ENCODE data around the gene IL1RL1. TPM values are rescaled to one million over a fixed set of nuclear protein-coding genes. Genes with fewer than 3 reads are reported as not detected.

IL1RL1 gene
- total RNA-seq, 1 donor from 2014 or later: not detected

DNA sequence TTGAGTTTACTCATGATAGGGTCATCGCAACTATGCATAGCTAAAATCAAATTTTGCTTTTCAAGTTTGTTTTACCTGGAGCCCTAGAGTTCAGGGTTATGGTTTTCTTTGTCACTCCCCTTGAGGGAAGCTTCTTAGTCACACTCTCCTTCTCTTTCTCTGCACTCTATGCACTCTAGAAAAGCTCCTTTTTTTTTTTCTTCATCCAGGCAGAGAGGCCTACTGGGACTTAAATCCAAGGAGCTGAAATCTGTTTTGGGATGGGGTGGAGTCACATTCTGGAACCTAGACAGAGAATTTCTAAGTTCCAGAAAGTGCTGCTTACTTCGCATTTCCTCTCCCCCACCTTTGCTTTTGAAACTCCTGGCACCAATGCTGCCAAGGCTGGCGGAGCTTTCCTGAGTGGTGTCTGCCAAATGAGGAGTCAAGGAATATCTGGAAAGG lies 25.2 kb downstream of the IL1RL1 start:
- Mint-ChIP-seq H3K27me3 (ENCODE audit: low read depth) (peaks cover 3% of the 10 kb centered on the region), H3K4me1 (no peaks in the 10 kb centered on the region), H3K9me3 (peaks cover 6% of the 10 kb centered on the region), H3K4me3 (no peak overlapping the region), H3K27ac (ENCODE audit: unreplicated experiment) (no peak overlapping the region), H3K36me3 (ENCODE audit: low read depth) (no peaks in the 10 kb centered on the region)
- no peak for DNase-seq (ENCODE audit: low read depth, low spot score)
- TF ChIP-seq, protein P1, sequence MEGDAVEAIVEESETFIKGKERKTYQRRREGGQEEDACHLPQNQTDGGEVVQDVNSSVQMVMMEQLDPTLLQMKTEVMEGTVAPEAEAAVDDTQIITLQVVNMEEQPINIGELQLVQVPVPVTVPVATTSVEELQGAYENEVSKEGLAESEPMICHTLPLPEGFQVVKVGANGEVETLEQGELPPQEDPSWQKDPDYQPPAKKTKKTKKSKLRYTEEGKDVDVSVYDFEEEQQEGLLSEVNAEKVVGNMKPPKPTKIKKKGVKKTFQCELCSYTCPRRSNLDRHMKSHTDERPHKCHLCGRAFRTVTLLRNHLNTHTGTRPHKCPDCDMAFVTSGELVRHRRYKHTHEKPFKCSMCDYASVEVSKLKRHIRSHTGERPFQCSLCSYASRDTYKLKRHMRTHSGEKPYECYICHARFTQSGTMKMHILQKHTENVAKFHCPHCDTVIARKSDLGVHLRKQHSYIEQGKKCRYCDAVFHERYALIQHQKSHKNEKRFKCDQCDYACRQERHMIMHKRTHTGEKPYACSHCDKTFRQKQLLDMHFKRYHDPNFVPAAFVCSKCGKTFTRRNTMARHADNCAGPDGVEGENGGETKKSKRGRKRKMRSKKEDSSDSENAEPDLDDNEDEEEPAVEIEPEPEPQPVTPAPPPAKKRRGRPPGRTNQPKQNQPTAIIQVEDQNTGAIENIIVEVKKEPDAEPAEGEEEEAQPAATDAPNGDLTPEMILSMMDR (conservative IDR thresholded peaks at IDR 0.05): no peak

DNA sequence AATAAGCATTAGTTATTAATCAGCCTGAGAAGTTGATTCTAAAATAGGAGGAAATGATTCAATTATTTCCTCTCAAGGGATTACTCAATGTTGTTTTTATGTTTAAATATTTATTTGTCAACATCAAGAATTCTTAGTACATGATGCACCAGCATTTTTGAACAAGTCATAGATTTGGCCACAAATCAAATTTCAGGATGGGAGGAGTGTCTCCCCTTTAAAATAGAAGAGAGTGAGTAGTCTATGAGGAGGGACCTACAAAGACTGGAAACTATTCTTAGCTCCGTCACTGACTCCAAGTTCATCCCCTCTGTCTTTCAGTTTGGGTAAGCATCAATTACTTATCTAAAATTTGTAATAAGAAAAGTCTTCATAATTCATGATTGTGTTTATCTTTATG lies 25.6 kb downstream of the IL1RL1 start:
- H3K9me3 Mint-ChIP-seq: peaks cover 6% of the 10 kb centered on the region
- no peaks in the 10 kb centered on the region for H3K36me3 Mint-ChIP-seq (ENCODE audit: low read depth)
- H3K27ac Mint-ChIP-seq (ENCODE audit: unreplicated experiment): no peak overlapping the region
- H3K4me1 Mint-ChIP-seq: no peaks in the 10 kb centered on the region
- no peak overlapping the region for H3K4me3 Mint-ChIP-seq
- DNase-seq (ENCODE audit: low read depth, low spot score): no peak
- peaks cover 3% of the 10 kb centered on the region for H3K27me3 Mint-ChIP-seq (ENCODE audit: low read depth)
- TF ChIP-seq, protein P1 (conservative IDR thresholded peaks at IDR 0.05): no peak

DNA sequence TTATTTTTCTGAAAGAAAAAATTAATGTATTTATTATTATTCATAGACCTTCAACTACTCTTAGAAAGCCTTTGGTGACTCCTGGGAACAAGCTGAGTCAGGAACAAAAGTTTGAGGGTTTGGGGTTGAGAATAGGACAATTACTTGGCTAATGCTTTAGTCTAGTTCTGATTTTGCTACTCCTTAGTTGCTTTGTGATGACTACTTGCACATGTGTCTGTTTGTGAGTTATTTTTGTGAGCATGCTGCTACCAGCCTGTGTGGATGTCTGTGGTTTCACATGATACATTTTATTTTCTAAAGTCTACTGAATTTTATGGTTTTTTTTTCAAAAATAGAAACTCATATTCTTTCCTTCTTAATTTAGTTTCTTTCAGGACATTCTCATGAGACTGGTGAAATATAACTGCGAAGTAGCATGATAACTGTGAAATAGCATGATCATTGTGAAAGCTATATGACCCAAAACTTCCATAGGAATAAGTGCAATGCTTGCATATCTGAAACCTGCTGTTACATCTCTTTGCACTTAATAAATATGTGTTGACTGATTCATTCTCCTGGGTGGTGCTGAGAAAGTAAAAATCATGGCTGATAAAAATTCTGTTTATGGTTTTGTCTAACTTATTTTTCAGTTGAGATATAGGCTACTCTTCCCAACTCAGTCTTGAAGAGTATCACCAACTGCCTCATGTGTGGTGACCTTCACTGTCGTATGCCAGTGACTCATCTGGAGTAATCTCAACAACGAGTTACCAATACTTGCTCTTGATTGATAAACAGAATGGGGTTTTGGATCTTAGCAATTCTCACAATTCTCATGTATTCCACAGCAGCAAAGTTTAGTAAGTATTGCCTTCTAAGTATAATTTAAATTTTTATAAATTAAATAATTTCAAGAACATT lies 26.4 kb downstream of the IL1RL1 start:
- DNase-seq (ENCODE audit: low read depth, low spot score): no peak
- H3K27ac Mint-ChIP-seq (ENCODE audit: unreplicated experiment): no peak overlapping the region
- H3K4me3 Mint-ChIP-seq: no peak overlapping the region
- H3K9me3 Mint-ChIP-seq: peaks cover under 1% of the 10 kb centered on the region
- peaks cover 3% of the 10 kb centered on the region for H3K27me3 Mint-ChIP-seq (ENCODE audit: low read depth)
- no peaks in the 10 kb centered on the region for H3K4me1 Mint-ChIP-seq
- TF ChIP-seq, protein P1 (conservative IDR thresholded peaks at IDR 0.05): no peak
- H3K36me3 Mint-ChIP-seq (ENCODE audit: low read depth): no peaks in the 10 kb centered on the region

DNA sequence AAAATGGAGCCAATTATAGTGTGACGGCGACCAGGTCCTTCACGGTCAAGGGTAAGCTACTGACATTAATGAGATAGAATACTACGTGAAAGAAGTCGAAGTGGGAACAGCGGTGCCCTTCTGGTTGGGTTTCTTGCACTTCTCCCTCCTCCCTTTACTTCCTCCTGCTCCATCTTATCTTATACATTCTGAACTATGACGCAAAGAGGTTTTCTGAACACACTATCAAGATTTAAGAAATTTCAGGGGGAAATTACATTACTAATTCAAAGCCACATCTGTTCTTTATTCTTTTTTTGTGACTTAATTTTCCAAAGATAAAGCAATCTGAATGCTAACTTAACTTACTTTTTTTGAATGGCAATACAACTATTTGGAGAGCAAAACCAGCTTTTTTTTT lies 29.4 kb downstream of the IL1RL1 start:
- H3K4me1 Mint-ChIP-seq: no peaks in the 10 kb centered on the region
- H3K27ac Mint-ChIP-seq (ENCODE audit: unreplicated experiment): no peak overlapping the region
- no peaks in the 10 kb centered on the region for H3K36me3 Mint-ChIP-seq (ENCODE audit: low read depth)
- TF ChIP-seq, protein P1 (conservative IDR thresholded peaks at IDR 0.05): no peak
- H3K4me3 Mint-ChIP-seq: no peak overlapping the region
- peaks cover 6% of the 10 kb centered on the region for H3K27me3 Mint-ChIP-seq (ENCODE audit: low read depth)
- no peaks in the 10 kb centered on the region for H3K9me3 Mint-ChIP-seq
- no peak for DNase-seq (ENCODE audit: low read depth, low spot score)

DNA sequence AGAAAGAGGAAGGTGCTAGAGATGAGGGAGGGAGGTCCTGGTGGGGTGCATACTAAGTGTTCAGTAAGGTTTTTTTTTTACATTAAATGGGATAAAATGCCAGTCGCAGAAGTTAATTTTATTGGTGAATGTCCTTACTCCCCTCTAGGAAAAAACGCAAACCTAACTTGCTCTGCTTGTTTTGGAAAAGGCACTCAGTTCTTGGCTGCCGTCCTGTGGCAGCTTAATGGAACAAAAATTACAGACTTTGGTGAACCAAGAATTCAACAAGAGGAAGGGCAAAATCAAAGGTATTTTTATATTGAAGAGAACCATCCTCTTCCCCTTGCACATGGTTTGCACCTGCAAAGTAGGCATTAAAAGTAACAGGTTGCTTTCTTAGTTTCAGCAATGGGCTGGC lies 31.5 kb downstream of the IL1RL1 start:
- Mint-ChIP-seq H3K27me3 (ENCODE audit: low read depth) (peaks cover 17% of the 10 kb centered on the region), H3K9me3 (no peaks in the 10 kb centered on the region), H3K36me3 (ENCODE audit: low read depth) (no peaks in the 10 kb centered on the region), H3K27ac (ENCODE audit: unreplicated experiment) (no peak overlapping the region), H3K4me1 (no peaks in the 10 kb centered on the region), H3K4me3 (no peak overlapping the region)
- DNase-seq (ENCODE audit: low read depth, low spot score): no peak
- TF ChIP-seq, protein P1 (conservative IDR thresholded peaks at IDR 0.05): no peak
